ENCODE results near the gene XRCC3.
"Not testable (repeated sequence)": the region's sequence is repeated elsewhere in the genome, so short reads cannot be mapped to it uniquely, and the experiment has no call there.

Gene XRCC3

DNA sequence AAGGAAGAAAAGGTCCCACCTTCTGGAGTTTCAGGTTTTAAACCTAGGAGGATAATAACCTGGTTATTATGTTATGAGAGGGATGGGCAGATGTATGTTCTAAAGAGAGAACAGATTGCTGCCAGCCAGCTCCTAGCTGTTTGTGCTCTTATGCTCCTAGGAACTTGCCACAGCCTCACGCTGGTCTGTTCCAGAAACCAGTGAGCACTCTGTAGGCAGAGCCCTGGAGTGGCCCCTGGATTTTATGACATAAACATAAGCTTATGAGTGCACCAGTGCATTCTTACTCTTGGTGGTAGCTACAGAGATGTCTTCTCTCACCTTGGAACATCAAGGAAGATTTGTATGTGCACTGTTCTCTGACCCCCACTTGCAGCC lies 58.5 kb downstream of the XRCC3 start:
- no peak for DNase-seq

DNA sequence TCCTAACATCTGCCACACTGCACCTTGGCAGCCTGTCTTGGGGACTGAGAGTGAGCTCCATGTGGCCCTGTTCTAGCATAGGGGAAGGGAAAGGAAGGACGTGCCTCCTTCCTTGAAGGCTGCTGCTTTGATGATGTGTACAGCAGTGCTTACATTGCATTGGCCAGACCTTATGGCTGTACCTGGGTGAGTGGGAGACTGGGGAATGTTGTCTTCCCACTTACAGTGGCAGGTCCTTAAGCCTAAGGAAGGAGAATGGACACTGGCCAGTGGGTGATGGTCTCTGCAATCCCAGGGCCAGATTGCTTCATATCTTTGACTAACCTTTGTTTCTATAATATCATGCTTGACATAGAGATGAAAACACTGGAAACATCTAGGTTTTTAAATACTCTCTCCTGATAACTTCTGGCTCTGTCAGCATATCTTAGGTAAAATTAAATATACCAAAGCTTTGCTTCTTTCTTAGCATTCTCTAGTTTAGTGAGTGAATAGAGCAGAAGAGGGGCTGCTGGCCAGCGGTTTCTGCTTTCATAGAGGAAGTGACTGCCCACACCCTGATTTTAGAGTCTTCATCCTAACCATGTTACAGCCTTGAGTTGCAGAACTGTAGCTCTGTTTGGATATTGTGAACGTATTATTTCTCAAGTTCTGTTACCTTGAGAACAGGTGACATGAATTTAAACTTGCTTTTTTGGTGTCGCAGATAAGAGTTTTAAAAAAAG lies 59.1 kb downstream of the XRCC3 start:
- no peak for DNase-seq

- DNase-seq: no peak
Measured at GRCh38 chr14:103654619-103655018, 60.6 kb downstream of the XRCC3 start.

DNA sequence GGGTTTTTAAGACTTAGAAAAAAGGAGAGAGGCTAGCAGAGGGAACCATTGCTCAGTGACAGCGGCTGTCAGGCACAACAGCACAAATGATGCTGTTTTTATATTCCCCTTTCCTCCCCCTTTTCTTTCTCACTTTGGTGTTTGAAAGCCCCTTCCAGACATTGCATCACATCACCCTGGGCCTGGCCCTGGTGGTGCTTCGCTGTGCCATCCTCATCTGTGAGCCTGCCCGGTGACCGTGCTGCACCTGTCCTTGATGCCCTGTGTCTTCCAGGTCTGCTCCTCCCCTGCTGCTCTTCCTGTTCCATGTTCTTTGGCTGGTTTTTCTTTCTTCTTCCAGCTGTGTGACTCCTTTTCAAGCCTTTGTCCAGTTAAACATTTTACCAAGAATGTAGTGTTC lies 61.4 kb downstream of the XRCC3 start:
- DNase-seq: no peak

DNA sequence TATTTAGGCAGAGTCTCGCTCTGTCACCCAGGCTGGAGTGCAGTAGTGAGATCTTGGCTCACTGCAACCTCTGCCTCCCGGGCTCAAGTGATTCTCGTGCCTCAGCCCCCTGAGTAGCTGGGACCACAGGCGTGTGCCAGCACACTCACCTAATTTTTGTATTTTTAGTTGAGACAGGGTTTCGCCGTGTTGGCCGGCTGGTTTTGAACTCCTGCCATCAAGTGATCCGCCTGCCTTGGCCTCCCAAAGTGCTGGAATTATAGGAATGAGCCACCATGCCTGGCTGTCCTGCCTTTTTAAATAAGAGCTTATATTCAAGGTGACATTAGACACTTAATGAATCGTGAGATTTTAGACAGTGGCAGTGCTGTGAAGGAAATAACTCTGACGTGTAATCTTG lies 61.9 kb downstream of the XRCC3 start:
- not testable (repeated sequence) for DNase-seq

DNA sequence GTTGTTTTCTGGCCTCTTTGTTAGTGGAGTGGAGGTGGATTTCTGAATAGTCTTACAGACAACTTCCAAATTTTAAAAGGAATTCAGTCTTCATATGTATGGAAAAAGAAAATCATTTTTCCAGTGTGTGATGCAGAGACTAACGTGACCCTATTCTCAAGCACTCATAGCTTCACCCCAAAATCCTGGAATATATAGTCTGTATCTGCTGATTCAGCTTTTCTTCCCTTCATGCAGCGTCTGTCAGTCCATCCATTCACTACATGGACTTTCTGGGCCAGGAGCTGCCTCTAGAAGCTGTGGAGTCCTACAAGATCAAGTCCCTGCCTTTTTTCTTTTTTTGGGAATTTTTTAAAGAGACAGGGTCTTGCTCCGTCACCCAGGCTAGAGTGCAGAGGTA lies 62.4 kb downstream of the XRCC3 start:
- no peak for DNase-seq

DNA sequence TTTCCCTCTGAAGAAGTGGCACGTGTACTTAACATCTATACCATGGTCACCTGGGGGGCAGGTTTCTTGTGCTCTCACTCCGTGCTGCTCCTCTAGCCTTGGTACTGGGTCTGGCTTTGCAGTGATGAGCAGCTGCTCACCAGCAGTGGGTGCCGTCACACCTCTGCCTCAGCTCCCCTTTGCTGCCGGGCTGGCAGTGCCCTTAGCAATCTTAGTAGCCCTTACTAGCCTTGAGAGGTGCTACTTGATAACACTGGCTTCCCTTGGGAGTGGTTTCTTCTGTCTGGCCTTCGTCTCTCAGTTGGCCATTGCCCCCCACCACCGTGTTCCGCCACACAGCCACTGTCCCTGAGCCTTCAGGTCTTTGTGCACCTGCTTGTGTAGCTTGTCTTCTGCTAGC lies 63.7 kb downstream of the XRCC3 start:
- DNase-seq: no peak

- DNase-seq: no peak
Measured at GRCh38 chr14:103650213-103650612, 65.0 kb downstream of the XRCC3 start.

DNA sequence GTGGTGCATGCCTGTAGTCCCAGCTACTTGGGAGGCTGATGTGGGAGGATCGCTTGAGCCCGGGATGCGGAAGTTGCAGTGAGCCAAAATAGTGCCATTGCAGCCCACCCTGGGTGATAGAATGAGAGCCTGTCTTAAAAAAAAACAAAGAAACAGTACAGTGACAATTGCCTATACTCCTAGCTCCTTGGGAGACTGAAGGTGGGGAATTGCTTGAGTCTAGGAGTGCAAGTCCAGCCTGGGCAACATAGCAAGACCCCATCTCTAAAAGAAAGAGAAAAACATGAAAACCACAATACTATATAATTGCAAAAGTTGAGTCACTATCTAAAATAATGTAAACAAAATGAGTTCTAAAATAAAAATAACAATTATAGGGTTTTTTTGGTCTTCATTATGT lies 66.2 kb downstream of the XRCC3 start:
- DNase-seq: no peak
